Measurements from ENCODE around the gene CCDC15.

DNA sequence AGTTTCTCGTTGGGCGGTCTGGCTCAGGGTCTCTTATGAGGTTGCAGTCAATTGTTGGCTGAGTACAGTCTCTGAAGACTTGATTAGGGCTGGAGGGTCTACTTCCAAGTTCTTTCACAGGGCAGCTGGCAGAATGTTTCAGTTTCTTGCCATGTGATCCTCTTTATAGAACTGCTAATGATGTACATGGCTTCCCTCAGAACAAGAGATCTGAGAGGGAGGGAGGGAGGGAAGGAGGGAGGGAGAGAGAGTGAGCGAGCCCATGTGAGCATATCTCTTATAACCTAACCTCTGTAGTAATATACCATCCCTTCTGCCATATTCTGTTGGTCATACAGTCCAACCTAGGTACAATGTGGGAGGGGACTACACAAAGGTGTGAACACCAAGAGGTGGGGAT lies 2.7 kb upstream of the CCDC15 start:
- TF ChIP-seq CTCF (IDR thresholded peaks at IDR 0.05; ENCODE audit: borderline replicate concordance, extremely low read depth, low read length, poor library complexity, severe bottlenecking) (no peak), EZH2 (IDR thresholded peaks at IDR 0.05; ENCODE audit: borderline replicate concordance, low read depth, low read length, severe bottlenecking) (no peak)
